ENCODE results near the gene HTRA2.

HTRA2 gene

GRCh38 chr2:74500578-74500946 is 29.2 kb upstream of the HTRA2 start:
- no peak for DNase-seq (ENCODE audit: low read depth in 2 of 2)

GRCh38 chr2:74501335-74502071 is 28.2 kb upstream of the HTRA2 start:
- no peak for DNase-seq (ENCODE audit: low read depth in 2 of 2)

- DNase-seq (ENCODE audit: low read depth in 2 of 2), result no peak
Measured at GRCh38 chr2:74502147-74502719, 27.5 kb upstream of the HTRA2 start.

- DNase-seq (ENCODE audit: low read depth in 2 of 2), result peak in 1 of 2 donors; percentile 22
Measured at GRCh38 chr2:74502720-74503505, 26.8 kb upstream of the HTRA2 start.

GRCh38 chr2:74503506-74504475 is 25.9 kb upstream of the HTRA2 start:
- DNase-seq (ENCODE audit: low read depth in 2 of 2), result no peak

GRCh38 chr2:74504591-74504990 is 25.1 kb upstream of the HTRA2 start:
- DNase-seq (ENCODE audit: low read depth in 2 of 2), result no peak

- DNase-seq (ENCODE audit: low read depth in 2 of 2), result no peak
Measured at GRCh38 chr2:74505448-74506246, 24.1 kb upstream of the HTRA2 start.

GRCh38 chr2:74507145-74507925 is 22.4 kb upstream of the HTRA2 start, which contains the start of gene PCGF1:
Gene PCGF1, minus strand, starts transcription at chr2:74507695. Its CDS starts 27 bp downstream, at chr2:74507668.
- peak; percentile 96 to 99 for DNase-seq (ENCODE audit: low read depth in 2 of 2)

- DNase-seq (ENCODE audit: low read depth in 2 of 2), result no peak
Measured at GRCh38 chr2:74507926-74508520, 21.7 kb upstream of the HTRA2 start.

- no peak for DNase-seq (ENCODE audit: low read depth in 2 of 2)
Measured at GRCh38 chr2:74510272-74510671, 19.5 kb upstream of the HTRA2 start.

- no peak for DNase-seq (ENCODE audit: low read depth in 2 of 2)
Measured at GRCh38 chr2:74511104-74511989, 18.4 kb upstream of the HTRA2 start.

- no peak for DNase-seq (ENCODE audit: low read depth in 2 of 2)
Measured at GRCh38 chr2:74512744-74513604, 16.8 kb upstream of the HTRA2 start.

- DNase-seq (ENCODE audit: low read depth in 2 of 2), result no peak
Measured at GRCh38 chr2:74513605-74514367, 15.9 kb upstream of the HTRA2 start.

GRCh38 chr2:74514368-74515270 is 15.1 kb upstream of the HTRA2 start, which contains the start of gene TLX2:
Gene TLX2, plus strand, starts transcription at chr2:74514450. Its CDS starts 357 bp downstream, at chr2:74514807.
- DNase-seq (ENCODE audit: low read depth in 2 of 2), result no peak

GRCh38 chr2:74515271-74515980 is 14.3 kb upstream of the HTRA2 start:
- DNase-seq (ENCODE audit: low read depth in 2 of 2), result no peak
